Measurements from ENCODE around the gene RBM26.

- TF ChIP-seq POLR2A (IDR thresholded peaks at IDR 0.05; ENCODE audit: low read depth, low read length), result no peak
- TF ChIP-seq CTCF (conservative IDR thresholded peaks at IDR 0.05; ENCODE audit: low read depth, low read length), result no peak
- TF ChIP-seq RAD21 (IDR thresholded peaks at IDR 0.05; ENCODE audit: low read length), result no peak
- TF ChIP-seq SMC3 (IDR thresholded peaks at IDR 0.05; ENCODE audit: low read depth, low read length), result no peak
- TF ChIP-seq CEBPB (IDR thresholded peaks at IDR 0.05; ENCODE audit: low read depth, low read length), result no peak
- no peak for TF ChIP-seq USF2 (IDR thresholded peaks at IDR 0.05; ENCODE audit: low read depth, low read length)
- TF ChIP-seq ELK1 (IDR thresholded peaks at IDR 0.05; ENCODE audit: borderline replicate concordance, low read depth, low read length), result no peak
- no peak for TF ChIP-seq NFE2L2 (IDR thresholded peaks at IDR 0.05; ENCODE audit: low read depth, low read length)
- no peak for TF ChIP-seq RFX5 (IDR thresholded peaks at IDR 0.05; ENCODE audit: low read depth, low read length)
- no peak for TF ChIP-seq MAZ (IDR thresholded peaks at IDR 0.05; ENCODE audit: borderline replicate concordance, low read depth, low read length)
- no peak for TF ChIP-seq RCOR1 (IDR thresholded peaks at IDR 0.05; ENCODE audit: insufficient replicate concordance, low read length)
- no peak for TF ChIP-seq CHD1 (IDR thresholded peaks at IDR 0.05; ENCODE audit: low read depth, low read length)
- no peak for TF ChIP-seq MXI1 (IDR thresholded peaks at IDR 0.05; ENCODE audit: borderline replicate concordance, low read depth, low read length)
Measured at GRCh38 chr13:79404361-79404760, 1.7 kb downstream of the RBM26 start.

Data from IMR-90 (cell line).